HepG2 (cell line): Measurements from ENCODE around the gene C1orf35. TPM values are rescaled to one million over a fixed set of nuclear protein-coding genes. Genes with fewer than 3 reads are reported as not detected.

Source experiments
- BRCA1 ChIP-seq: sonication (generic); formaldehyde crosslinking; IDR thresholded peaks from 2 replicates; pipeline ENCODE4 v1.4.0; 2020; ENCODE audit warnings: missing genetic modification reagents
- KLF6 ChIP-seq: IDR thresholded peaks from 2 replicates; pipeline ENCODE4 v1.8.0; 2016; ENCODE audit warnings: missing biosample characterization, missing genetic modification reagents
- MXI1 ChIP-seq: IDR thresholded peaks from 3 replicates; pipeline ENCODE4 v1.6.1; 2012; ENCODE audit warnings: low read depth, low read length, inconsistent platforms, borderline replicate concordance
- NRL ChIP-seq: sonication (generic); formaldehyde crosslinking; IDR thresholded peaks from 2 replicates; pipeline ENCODE4 v1.5.0; 2020; ENCODE audit warnings: missing genetic modification reagents, mild to moderate bottlenecking, moderate library complexity, borderline replicate concordance
- POLR2AphosphoS5 ChIP-seq: IDR thresholded peaks from 2 replicates; pipeline ENCODE4 v1.6.1; 2012; ENCODE audit warnings: low read depth, low read length
- PTBP1 ChIP-seq: fragments of 200-400 bp; formaldehyde crosslinking; IDR thresholded peaks from 2 replicates; pipeline ENCODE4 v1.6.1; 2018; ENCODE audit warnings: low read length, low read depth; ENCODE audit not compliant: poor library complexity, severe bottlenecking
- SP2 ChIP-seq: sonication (generic); formaldehyde crosslinking; IDR thresholded peaks from 2 replicates; pipeline ENCODE4 v1.5.1; 2020; ENCODE audit warnings: mild to moderate bottlenecking, missing genetic modification reagents
- SRF ChIP-seq: IDR thresholded peaks from 2 replicates; pipeline ENCODE4 v1.6.1; 2011; ENCODE audit warnings: mild to moderate bottlenecking, low read depth, low read length, moderate library complexity
- ZMYM2 ChIP-seq: sonication (generic); formaldehyde crosslinking; IDR thresholded peaks from 2 replicates; pipeline ENCODE4 v1.8.0; 2022; ENCODE audit warnings: mild to moderate bottlenecking, missing genetic modification reagents
- ZNF136 ChIP-seq: sonication (generic); formaldehyde crosslinking; IDR thresholded peaks from 2 replicates; pipeline ENCODE4 v1.8.1; 2022; ENCODE audit warnings: low read depth, mild to moderate bottlenecking, moderate library complexity, missing genetic modification reagents
- ZNF138 ChIP-seq: sonication (generic); formaldehyde crosslinking; IDR thresholded peaks from 2 replicates; pipeline ENCODE4 v1.5.0; 2020; ENCODE audit warnings: mild to moderate bottlenecking, low read depth, missing genetic modification reagents
- ZNF432 ChIP-seq: sonication (generic); formaldehyde crosslinking; IDR thresholded peaks from 2 replicates; pipeline ENCODE4 v1.5.0; 2020; ENCODE audit warnings: missing genetic modification reagents, mild to moderate bottlenecking, borderline replicate concordance
- polyA plus RNA-seq, 8 experiments: library from polyadenylated mRNA; depleted of rRNA in 3 of 8; stranded (reverse) in 7 of 8; unstranded in 1 of 8; fragments of >200 nt; fragmentation: Illumina TruSeq in 4 of 8; extraction: Trizol in 4 of 8; gene quantifications; 2 replicates each; pipeline versions ENCODE4 v1.2.1 to v1.2.3, GENCODE V29; 2011 to 2016; ENCODE audit warnings: low read depth in 4 of 8, missing spikeins in 1 of 8, mixed read lengths in 1 of 8; ENCODE audit not compliant: insufficient read depth in 1 of 8
- total RNA-seq, 5 experiments: library from RNA; depleted of rRNA; stranded (reverse); fragments of >200 nt; fragmentation: Illumina TruSeq; extraction: Trizol; gene quantifications; 2 replicates each; pipeline ENCODE4 v1.2.3, GENCODE V29; 2016; ENCODE audit warnings: low read depth in 1 of 5
- TF ChIP-seq, protein P1 (sequence below): sonication (generic); formaldehyde crosslinking; IDR thresholded peaks from 2 replicates; pipeline ENCODE4 v1.5.0; 2020; ENCODE audit warnings: missing genetic modification reagents, mild to moderate bottlenecking, borderline replicate concordance
- TF ChIP-seq, protein P2 (sequence below): sonication (generic); formaldehyde crosslinking; conservative IDR thresholded peaks from 2 replicates; pipeline ENCODE4 v1.8.0; 2022; ENCODE audit warnings: missing genetic modification reagents
- TF ChIP-seq, protein P3 (sequence below): sonication (generic); formaldehyde crosslinking; IDR thresholded peaks from 2 replicates; pipeline ENCODE4 v1.4.0; 2020; ENCODE audit warnings: missing genetic modification reagents

The C1orf35 gene
- total and polyA plus RNA-seq, 2 of the 13 experiments (the other 11 are each of a cell fraction or from before 2014, with no cell fraction given) = 8.1 to 19.3 TPM

DNA sequence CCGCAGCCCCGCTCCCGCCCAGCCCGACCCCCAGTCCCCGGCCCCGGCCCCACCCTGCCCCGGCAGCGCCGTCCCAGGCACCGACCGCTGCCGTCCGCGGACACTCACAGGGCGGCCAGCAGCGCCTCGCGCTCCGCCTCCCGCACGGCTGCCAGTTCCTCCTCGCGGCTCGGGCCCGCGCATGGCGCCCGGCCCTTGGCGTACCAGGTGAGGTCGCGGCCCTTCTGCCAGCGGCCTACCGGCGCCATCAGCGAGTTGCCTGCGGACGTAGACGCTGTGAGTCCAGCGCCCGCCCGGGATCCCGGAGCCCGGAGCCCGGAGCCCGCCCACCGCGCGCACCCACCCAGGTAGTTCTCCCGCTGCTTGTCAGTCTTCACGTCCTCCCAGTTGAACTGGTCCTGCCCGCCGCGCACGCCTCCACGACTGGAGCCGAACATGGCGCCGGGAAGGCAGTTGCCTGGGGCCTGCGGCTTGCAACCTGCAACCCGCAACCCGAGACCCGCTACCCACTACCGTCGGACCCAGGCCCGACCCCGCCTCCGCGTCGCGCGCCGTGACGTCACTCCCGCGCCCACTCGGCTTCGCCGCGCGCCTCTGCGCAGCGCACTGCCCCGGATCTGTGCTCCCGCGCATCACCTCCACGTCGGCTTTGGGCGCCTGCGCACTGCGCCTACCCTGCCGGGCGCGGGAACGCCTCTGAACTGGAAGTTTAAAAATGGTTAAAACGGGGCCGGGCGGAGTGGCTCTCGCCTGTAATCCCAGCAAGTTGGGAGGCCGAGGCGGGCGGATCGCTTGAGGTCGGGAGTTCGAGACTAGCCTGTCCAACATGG is at the start of gene C1orf35 (continued):
- TF ChIP-seq, protein P1, sequence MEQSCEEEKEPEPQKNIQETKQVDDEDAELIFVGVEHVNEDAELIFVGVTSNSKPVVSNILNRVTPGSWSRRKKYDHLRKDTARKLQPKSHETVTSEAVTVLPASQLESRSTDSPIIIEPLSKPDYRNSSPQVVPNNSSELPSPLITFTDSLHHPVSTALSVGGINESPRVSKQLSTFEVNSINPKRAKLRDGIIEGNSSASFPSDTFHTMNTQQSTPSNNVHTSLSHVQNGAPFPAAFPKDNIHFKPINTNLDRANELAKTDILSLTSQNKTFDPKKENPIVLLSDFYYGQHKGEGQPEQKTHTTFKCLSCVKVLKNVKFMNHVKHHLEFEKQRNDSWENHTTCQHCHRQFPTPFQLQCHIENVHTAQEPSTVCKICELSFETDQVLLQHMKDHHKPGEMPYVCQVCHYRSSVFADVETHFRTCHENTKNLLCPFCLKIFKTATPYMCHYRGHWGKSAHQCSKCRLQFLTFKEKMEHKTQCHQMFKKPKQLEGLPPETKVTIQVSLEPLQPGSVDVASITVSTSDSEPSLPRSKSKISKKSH (CRISPR knock-in tag) = peak; percentile 55; the same call in 1 of the 2 replicates
- TF ChIP-seq ZNF136 (CRISPR knock-in tag) = 0 out of 2 replicates have a peak, but pooled peaks have one; percentile 41
- TF ChIP-seq ZNF138 (CRISPR knock-in tag) = 0 out of 2 replicates have a peak, but pooled peaks have one; percentile 53
- TF ChIP-seq NRL (CRISPR knock-in tag) = peak; percentile 75
- TF ChIP-seq, protein P2, sequence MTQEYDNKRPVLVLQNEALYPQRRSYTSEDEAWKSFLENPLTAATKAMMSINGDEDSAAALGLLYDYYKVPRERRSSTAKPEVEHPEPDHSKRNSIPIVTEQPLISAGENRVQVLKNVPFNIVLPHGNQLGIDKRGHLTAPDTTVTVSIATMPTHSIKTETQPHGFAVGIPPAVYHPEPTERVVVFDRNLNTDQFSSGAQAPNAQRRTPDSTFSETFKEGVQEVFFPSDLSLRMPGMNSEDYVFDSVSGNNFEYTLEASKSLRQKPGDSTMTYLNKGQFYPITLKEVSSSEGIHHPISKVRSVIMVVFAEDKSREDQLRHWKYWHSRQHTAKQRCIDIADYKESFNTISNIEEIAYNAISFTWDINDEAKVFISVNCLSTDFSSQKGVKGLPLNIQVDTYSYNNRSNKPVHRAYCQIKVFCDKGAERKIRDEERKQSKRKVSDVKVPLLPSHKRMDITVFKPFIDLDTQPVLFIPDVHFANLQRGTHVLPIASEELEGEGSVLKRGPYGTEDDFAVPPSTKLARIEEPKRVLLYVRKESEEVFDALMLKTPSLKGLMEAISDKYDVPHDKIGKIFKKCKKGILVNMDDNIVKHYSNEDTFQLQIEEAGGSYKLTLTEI (CRISPR knock-in tag) = no peak
- TF ChIP-seq MXI1 = peak; percentile 57; the same call in 1 of the 3 replicates
- no peak for TF ChIP-seq ZMYM2
- TF ChIP-seq POLR2AphosphoS5 = peak; percentile 66
- TF ChIP-seq BRCA1 (CRISPR knock-in tag) = peak; percentile 51; the same call in 1 of the 2 replicates
- TF ChIP-seq SRF = no peak; the same call in 1 of the 2 replicates
- no peak for TF ChIP-seq ZNF432 (CRISPR knock-in tag)
- no peak; the same call in none of the 2 replicates for TF ChIP-seq KLF6
- TF ChIP-seq, protein P3, sequence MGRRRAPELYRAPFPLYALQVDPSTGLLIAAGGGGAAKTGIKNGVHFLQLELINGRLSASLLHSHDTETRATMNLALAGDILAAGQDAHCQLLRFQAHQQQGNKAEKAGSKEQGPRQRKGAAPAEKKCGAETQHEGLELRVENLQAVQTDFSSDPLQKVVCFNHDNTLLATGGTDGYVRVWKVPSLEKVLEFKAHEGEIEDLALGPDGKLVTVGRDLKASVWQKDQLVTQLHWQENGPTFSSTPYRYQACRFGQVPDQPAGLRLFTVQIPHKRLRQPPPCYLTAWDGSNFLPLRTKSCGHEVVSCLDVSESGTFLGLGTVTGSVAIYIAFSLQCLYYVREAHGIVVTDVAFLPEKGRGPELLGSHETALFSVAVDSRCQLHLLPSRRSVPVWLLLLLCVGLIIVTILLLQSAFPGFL (CRISPR knock-in tag) = no peak; the same call in 1 of the 2 replicates
- TF ChIP-seq PTBP1 = no peak
- no peak for TF ChIP-seq SP2
